ENCODE data around the gene PEPD. TPM values are rescaled to one million over a fixed set of nuclear protein-coding genes. Genes with fewer than 3 reads are reported as not detected.

Gene PEPD
- total and polyA plus RNA-seq, 2 donors (not counting 3 experiments of a cell fraction or from before 2014, with no cell fraction given): 73.7 to 126 TPM

GRCh38 chr19:33400856-33401682 is 120.5 kb downstream of the PEPD start:
- FAIRE-seq (no peak), DNase-seq (ENCODE audit: low read depth, low spot score) (no peak)
- dilution Hi-C loops (cut with MboI; ENCODE audit: extremely low pct_ligation_motif_present, low sequenced_read_pairs) (no loop called here), intact Hi-C loops (cut with micrococcal nuclease) (no loop called here)
- Histone ChIP-seq H4K20me1 (replicated peaks; ENCODE audit: control insufficient read depth, extremely low read depth, insufficient read depth, low read length) (no peaks in the 10 kb centered on the region), H3K4me1 (ENCODE audit: control insufficient read depth, extremely low read depth, insufficient read depth, low read length) (peaks cover 8% of the 10 kb centered on the region), H3K4me2 (ENCODE audit: insufficient read depth, low read length) (no peak overlapping the region), H3K9me3 (replicated peaks; ENCODE audit: control insufficient read depth, insufficient read depth, low read length) (no peaks in the 10 kb centered on the region), H3K9ac (replicated peaks; ENCODE audit: extremely low read depth, insufficient read depth, low read length) (no peak overlapping the region), H2AFZ (ENCODE audit: low read depth, low read length) (no peak overlapping the region), H3K79me2 (ENCODE audit: control insufficient read depth, insufficient read depth, low read length) (no peaks in the 10 kb centered on the region), H3K9me1 (replicated peaks; ENCODE audit: control insufficient read depth, extremely low read depth, insufficient read depth, low read length) (no peaks in the 10 kb centered on the region), H3K27ac (ENCODE audit: insufficient read depth, low read depth, low read length) (no peak overlapping the region), H3K4me3 (replicated peaks in 1 of 3; ENCODE audit: insufficient read depth in 1 of 3, low read depth in 1 of 3, low read length in 3 of 3) (no peak overlapping the region), H3K36me3 (ENCODE audit: control insufficient read depth in 2 of 2, extremely low read depth in 1 of 2, insufficient read depth in 2 of 2, low read length in 2 of 2) (no peaks in the 10 kb centered on the region), H3K27me3 (ENCODE audit: control insufficient read depth in 2 of 2, insufficient read depth in 2 of 2, low read length in 2 of 2) (no peaks in the 10 kb centered on the region)
- TF ChIP-seq JUN (IDR thresholded peaks at IDR 0.05; ENCODE audit: borderline replicate concordance, insufficient read depth, insufficient read length, low read depth): no peak
- TF ChIP-seq GATA2 (IDR thresholded peaks at IDR 0.05; ENCODE audit: insufficient read depth, insufficient read length, low read depth, low read length): no peak
- no peak for TF ChIP-seq EZH2 (IDR thresholded peaks at IDR 0.05; ENCODE audit: borderline replicate concordance, low read depth, low read length, severe bottlenecking)
- no peak for TF ChIP-seq FOS (IDR thresholded peaks at IDR 0.05; ENCODE audit: borderline replicate concordance, insufficient read depth, low read length)
- TF ChIP-seq POLR2A (IDR thresholded peaks at IDR 0.05; ENCODE audit: low read depth, low read length): no peak
- TF ChIP-seq POLR2AphosphoS5 (IDR thresholded peaks at IDR 0.05; ENCODE audit: insufficient read depth, low read depth, low read length): no peak
- no peak for TF ChIP-seq MYC (IDR thresholded peaks at IDR 0.05; ENCODE audit: low read depth, low read length)
- no peak for TF ChIP-seq CTCF (IDR thresholded peaks at IDR 0.05; ENCODE audit: extremely low read depth in 1 of 2, insufficient read depth in 1 of 2, low read depth in 1 of 2, low read length in 2 of 2)
- TF ChIP-seq MAX (IDR thresholded peaks at IDR 0.05; ENCODE audit: insufficient read depth, insufficient read length): no peak
- ChIA-PET CTCF (interaction anchor here (1.5 kb wide), 2 partner anchors 15 to 99 kb away, joined by 4 read pairs; partner anchors contain the start of gene CEBPA), POLR2A (no interaction called here)
- no TSS peak for BruUV-seq (replicated peaks)
